COLO829 (cell line): ENCODE measurements around the gene CD177.
"Not testable (repeated sequence)": the region's sequence is repeated elsewhere in the genome, so short reads cannot be mapped to it uniquely, and the experiment has no call there.

Experiments
- DNase-seq: peaks from one replicate; pipeline ENCODE4 v3.0.0; 2012; ENCODE audit warnings: low spot score

The CD177 gene

DNA sequence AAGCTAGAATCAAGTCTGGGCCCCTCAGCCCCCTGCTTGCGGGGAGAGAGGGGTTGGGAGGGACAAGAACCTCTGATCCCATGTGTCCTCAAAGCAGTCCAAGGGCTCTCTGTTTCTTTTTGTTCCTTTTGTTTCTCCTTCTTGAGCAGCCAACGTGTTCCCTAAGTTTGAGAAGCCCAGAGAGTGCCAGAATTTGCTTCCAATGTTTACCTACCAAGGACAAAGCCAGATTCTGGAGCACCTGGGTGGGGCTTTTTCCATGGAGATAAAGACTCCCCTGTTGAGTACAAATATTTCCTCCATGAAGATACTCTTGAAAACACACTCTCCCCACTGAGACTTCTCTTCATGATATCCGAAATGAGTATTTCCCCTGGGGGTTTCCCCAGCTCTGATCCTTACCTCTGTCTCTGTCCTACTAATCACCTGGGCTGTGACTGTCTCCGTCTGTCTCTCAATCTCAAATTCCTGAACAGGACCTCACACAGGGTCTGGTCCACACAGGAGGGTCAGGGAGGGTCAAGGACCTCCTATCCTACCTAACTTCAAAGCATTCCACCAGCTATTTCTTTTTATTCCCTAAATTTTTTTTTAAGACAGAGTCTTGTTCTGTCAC is 27.4 kb downstream of the CD177 start:
- DNase-seq, result no peak

DNA sequence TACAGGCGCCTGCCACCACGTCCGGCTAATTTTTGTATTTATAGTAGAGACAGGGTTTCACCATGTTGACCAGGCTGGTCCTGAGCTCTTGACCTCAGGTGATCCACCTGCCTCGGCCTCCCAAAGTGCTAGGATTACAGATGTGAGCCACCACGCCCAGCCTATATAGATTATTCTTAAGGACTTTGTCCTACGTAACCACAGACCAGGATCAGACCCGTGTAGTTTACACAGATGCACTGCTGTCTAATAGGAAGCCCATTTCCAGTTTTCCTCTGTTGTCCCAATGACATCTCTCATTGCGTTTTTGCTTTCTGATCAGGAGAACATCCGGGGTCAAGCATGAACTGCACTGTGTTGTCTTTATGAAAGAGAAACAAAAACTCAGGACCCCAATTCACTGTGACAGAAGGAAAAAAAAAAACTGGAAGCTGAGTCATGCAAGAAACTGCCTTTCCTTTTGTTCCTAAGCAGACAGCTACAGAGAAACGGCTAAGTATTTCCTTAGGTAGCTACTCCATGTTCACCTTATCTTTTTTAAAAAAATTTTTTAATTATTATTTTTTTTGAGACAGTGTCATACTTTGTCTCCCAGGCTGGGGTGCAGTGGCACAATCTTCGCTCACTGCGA is 29.2 kb downstream of the CD177 start:
- DNase-seq, result not testable (repeated sequence)

DNA sequence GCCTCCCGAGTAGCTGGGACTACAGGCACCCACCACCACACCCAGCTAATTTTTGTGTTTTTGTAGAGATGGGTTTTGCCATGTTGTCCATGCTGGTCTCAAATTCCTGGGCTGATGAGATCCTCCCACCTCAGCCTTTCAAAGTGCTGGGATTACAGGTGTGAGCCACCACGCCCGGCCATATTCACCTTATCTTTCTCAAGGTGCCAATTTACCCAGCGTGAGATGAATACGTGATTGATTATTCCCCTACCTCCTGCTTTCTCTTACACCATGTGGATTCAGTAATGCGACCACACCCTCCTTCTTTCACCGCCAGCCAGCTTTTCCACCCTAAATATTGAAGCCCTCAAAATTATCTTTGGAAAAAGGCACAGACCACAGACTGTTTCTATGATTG is 29.8 kb downstream of the CD177 start:
- not testable (repeated sequence) for DNase-seq

DNA sequence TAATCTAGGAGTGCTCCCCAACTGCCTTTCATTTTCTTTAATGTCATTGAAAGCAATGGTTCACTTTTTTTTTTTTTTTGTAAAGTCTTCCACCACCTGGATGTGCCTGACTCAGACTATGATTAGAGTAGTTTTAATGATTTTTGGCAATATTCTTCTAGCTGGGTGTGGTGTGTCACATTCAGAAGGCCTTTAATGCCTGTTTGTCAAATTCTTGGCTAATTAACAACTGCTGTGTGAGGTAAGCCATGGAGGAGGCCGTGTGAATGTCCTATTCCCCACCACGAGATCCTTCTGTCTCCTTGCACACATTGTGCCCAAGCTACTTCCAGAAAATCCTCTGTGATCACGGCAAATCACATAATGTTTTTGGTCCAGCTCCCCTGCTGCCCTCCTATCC is 30.3 kb downstream of the CD177 start:
- DNase-seq, result not testable (repeated sequence)

DNA sequence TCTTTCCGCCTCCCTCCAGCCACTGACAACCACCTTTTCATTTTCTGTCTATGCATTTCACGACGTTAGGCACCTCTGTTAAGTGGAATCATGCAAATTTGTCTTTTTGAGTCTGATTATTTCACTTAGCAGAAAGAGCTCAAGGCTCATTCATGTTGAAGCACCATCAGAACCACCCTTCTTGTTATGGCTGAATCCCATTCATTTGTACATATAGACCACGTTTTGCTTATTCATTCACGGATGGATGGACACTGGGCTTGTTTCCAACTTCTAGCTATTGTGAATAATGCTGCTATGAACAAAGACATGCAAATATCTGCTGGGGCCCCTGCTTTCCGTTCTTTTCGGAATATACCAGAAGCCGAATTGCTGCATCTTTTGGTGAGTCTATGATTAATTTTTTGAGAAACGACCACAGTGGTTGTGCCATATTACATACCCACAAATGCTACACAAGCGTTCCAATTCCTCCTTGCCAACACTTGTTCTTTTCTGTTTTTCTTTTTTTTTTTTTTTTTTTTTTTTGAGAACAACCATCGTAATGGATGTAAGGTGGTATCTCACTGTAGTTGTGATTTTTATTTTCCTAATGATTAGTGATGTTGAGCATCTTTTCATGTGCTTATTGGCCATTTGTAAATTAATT is 37.5 kb downstream of the CD177 start:
- DNase-seq, result not testable (repeated sequence)

DNA sequence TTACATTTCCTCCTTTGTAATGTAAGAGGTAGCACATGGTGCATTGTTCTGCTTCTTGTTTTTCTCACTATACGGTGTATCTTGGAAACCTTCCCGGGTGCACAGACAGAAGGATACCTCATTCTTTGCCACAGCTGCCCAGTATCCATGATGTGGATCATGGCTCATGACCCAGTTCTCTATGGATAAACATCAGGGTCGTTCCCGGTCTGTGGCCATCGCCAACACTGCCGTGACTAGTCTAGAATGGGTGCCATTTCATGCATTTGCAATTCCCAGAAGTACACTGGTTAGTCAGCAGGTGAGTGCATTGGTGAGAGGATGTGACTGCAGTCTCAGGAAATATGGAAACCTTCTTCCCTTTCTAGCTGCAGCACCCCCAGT is 38.1 kb downstream of the CD177 start:
- not testable (repeated sequence) for DNase-seq

DNA sequence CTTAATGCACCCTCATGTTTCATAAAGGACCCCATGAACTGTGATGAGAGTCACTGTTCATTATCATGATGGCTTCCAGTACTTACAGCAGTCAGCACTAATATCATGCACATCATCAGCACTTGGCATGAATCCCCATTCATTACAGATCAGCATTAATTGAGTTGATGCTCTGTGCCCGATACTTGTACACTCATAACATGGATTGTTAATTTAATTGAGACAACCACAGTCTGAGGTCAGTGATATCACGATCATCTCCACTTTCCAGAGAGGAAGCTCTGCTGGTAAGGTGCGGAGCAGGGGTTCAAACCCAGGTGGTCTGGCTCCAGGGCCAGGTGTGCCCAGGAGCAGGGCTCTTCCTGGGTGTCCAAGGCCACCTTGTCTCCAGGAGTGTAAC is 40.0 kb downstream of the CD177 start:
- not testable (repeated sequence) for DNase-seq

DNA sequence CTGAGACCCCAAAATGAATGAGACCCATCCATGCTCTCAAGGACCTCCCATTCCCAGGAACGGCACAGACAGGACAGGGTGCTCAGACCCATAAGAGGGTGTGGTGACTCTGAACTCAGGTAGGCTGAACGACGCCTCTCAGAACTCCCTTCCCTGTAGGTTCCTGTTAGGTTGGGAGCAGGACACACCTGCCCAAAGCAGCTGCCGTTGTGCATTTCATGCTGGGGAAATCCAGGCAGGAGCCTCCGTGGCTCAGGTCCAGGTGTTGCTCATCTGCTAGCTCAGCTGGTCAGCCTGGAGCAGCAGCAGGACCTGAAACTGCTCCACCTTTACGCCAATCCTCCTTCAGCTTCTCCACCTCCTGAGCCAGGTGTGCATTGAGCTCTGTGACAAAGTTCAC is 42.1 kb downstream of the CD177 start:
- no peak for DNase-seq

DNA sequence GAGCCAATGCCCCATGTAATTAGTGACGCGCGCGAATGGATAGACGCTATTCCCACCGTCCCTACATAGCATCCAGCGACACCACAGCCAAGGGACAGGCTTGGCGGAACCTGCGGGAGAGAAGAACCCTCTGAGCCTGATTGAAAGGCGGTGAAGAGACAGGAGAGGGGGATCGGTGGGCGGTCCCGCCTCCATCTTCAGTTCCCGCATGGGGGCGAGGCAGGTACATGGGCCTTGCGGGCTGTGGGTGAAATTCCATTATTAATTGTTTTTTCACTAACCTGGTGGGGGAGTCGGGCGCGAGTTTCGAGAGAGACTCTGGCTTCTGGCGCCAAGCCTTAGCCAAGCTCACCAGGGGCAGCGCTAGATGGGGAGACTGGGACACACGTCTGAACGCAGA is 52.8 kb downstream of the CD177 start:
- no peak for DNase-seq

DNA sequence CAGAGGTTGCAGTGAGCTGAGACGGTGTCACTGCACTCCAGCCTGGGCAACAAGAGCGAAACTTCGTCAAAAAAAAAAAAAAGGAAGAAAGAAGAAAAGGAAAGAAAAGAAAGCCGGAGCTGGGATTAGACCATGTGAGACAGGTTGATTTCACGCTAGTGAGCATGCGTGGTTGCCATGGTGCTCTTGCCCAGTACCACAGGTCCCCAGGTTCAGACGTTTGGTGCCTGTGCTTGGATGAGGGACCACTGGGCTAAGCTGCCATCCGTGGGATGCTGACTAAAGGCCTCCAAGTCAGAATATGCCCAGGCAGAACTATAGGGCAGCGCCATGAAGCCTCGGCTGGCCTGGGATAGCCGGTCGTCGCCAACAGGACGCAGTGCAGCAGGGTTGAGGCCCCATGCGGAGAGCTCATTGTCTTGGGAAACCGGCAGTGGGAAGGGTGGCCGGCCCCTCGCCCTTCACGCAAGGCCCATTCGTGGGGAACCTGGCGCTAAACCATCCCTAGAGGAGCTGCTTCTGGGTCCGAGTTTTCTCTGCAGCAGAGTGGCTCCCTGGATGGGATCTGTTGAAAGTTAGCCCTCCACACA is 54.0 kb downstream of the CD177 start:
- no peak for DNase-seq

DNA sequence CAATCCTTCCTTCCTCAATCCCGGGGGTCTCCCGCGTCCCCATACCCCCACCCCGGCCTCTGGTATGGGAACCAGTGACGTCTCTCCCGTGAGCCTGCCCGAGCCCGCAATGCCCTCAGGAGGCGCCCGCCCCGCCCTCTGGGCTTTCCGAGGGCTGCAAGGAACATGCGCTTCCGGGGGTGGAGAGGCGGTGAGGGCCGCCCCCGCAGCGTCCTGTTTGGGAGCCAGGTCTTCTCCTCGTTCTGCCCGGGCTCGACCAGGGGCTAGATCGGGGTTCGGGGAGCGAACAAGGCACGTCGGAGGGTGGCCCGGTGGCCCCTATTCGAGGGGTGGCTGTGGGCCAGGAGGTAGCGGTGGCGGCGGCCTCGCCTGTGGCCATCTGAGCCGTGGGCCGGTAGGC is 54.6 kb downstream of the CD177 start:
- DNase-seq, result no peak

DNA sequence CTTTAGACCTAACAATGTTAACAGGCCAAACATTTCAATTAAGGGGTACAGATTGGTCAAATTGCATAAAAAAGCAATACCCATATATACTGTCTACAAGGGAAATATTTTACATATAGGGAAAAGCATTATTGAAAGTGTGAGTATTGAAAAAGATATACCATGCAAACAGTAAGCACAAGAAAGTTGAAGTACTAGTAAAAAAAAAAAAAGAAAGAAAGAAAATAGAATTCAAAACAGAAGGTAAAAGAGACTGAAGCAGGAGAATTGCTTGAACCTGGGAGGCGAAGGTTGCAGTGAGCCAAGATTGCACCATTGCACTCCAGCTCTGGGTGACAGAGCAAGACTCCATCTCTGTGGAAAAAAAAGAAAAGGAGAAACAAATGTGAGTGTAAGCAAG is 55.9 kb downstream of the CD177 start:
- DNase-seq, result no peak

DNA sequence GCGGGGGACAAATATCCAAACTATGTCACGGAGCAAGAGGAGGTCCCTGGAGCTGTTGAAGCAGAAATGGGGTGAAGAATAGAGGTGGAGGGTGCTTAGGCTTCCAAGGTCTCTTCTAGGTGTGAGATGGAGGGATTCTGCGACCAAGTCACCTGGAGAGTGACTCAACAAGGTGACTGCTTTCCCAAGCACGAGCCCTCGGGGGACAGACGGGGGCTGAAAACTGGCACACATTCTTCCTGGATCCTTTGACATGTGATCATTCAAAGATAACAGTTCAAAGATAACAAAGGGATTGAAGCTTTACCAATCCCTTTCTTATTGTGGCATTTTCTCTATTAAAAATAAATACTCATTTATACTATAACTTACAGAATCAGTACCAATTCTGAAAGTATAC is 59.0 kb downstream of the CD177 start:
- no peak for DNase-seq
